GM18508 (cell line): ENCODE results near the gene NKAIN4.
"Not testable (repeated sequence)": the region's sequence is repeated elsewhere in the genome, so short reads cannot be mapped to it uniquely, and the experiment has no call there.

Experiments
- ATAC-seq: cut with Tn5 transposase; IDR thresholded peaks from one replicate; pipeline ENCODE4 v1.9.1; 2021; ENCODE audit warnings: moderate number of reproducible peaks; ENCODE audit not compliant: insufficient read depth, unreplicated experiment

Gene NKAIN4

DNA sequence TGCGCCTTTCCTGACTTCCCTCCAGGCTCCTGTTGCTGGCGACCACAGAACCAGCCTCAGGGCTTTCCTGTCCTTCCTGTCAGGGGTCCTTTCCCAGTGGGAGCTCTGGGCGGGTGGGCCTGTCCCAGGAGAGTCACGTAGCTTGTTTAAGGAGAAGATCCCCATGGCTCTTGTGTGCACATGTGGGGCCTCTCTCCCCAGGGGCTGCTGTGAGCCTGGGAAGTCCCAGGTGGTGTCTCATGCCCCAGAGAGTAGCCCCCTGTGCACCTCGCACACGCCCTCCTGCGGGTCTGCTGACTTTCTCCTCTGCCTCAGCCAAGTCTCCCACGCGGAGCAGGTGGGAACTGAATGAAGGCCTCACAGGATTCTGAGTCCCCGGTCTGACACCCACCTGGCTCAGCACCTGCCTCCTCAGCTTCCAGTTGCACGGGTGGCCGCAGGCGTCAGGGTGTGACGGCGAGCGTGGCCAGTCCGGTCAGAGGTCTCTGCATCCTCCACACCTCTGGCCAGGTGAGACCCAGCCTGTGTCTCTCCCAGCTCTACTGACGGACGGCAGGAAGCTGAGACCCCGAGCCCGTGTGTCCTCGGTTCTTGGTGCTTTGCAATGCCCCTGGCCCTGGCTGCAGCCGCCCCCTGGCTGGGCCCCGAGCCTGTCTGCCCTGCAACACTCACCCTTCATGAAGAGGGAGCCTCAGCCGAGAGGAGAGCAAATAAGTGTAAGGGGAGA, 5.6 kb upstream of the NKAIN4 start:
- no peak for ATAC-seq

DNA sequence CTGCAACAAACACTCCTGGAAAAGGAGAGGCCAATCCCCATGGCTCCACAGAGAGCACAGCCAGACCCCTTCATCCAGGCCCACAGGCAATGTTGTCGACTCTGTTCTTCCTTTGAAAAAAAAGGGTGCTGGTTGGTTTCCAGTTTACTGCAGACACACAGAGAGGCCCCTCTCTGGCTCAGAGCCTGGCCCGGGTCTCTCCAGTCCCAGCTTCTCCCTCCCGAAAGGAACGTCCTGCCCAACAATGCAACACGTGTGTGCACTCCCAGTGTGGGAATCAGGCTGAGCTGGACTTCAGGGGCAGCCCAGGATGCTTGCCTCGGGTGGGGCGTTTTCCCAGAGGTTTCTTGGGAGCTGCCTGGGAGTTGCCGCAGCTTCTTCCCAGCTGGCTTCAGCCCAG, 4.5 kb upstream of the NKAIN4 start:
- no peak for ATAC-seq

DNA sequence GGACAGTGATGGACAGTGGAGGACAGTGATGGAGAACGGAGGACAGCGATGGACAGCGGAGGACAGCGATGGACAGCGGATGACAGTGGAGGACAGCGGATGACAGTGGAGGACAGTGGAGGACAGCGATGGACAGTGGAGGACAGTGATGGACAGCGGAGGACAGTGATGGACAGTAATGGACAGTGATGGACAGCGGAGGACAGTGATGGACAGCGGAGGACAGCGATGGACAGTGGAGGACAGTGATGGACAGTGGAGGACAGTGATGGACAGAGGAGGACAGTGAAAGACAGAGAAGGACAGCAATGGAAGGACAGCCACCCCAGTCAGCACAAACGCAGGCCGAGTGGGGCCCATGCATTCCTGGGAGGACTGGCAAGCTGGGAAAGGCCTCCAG, 3.4 kb upstream of the NKAIN4 start:
- ATAC-seq, result no peak

DNA sequence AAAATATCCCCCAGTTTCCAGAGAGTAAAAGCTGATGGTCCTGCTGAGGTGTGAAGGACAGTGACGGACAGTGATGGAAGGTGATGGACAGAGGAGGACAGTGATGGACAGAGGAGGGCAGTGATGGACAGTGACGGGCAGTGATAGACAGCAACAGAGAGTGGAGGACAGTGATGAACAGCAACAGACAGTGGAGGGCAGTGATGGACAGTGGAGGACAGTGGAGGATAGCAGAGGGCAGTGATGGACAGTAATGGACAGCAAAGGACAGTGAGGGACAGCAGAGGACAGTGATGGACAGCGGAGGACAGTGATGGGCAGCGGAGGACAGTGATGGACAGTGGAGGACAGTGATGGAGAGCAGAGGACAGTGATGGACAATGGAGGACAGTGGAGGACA, 2.7 kb upstream of the NKAIN4 start:
- no peak for ATAC-seq

DNA sequence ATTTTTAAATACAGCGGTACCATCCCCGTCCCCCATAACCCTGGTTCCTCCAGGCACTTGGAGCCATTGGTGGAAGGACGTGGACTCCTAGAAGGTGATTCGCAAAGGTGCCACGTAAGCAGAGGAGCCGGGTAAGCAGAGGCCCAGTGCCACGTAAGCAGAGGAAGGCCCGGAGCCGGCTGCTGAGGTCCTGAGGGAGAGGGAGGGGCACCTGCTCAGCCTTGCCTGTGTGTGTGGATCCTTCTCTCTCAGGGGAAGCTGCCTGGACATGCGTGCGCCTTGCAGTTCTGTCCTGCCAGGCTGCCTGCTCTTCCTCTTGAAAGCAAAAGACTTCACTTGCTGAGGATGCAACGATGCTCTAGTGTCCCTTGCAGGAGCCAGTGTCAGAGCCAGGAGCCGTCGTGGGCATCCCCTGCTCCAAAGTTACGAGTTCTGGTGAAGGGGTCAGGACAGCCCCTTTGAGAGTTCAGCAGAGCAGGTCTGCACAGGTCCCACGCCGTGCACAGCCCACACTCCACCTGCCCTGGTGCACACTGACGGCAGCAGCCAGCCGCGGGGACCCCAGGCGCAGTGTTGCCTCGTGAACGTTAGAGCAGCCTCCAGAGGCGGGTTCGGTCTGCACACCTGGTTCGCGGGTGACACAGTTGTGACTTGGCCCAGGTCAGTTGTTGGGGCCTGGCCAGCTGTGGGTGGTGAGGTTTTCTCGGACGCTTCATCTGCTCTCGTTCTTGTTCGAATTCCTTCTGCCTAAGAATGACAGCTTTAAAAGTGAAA, 1.9 kb upstream of the NKAIN4 start:
- ATAC-seq, result no peak

DNA sequence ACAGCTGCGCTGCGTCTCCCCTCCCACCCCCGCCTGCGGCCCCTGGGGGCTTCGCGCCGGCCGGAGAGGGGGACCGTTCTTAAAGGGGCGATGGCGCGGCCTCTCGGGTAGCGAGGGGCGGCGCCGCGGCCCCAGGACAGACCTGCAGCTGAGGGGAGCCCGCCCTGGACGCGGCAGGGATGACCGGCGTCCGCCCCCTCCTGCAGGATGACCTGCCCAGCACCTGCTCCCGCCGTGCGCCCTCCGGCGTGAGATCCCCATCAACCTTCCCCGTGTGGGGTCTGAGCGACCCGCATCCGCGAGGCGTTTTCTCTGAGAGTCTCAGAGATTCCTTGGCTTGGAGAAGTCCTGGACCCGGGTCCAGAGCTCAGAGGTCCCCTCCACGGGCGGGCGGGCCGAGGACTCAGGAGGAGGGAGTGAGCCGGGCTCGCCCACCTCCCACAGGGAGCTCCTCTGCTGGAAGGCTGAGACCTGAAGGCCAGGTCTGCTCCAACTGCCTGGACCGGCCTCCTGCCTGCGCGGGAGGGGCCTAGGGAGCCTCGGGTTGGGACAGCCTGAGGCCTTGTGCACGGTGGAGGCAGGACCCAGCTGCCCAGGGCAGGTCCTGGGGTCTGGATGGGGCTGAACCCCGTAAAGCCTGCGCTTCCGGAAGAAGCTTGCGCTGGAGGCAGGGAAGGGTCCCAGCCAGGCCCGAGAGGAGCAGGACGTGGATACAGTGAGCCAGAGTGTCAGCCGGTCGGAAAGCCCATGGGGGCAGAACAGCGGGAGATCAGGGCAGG, 532 bp upstream of the NKAIN4 start:
- ATAC-seq, result no peak

DNA sequence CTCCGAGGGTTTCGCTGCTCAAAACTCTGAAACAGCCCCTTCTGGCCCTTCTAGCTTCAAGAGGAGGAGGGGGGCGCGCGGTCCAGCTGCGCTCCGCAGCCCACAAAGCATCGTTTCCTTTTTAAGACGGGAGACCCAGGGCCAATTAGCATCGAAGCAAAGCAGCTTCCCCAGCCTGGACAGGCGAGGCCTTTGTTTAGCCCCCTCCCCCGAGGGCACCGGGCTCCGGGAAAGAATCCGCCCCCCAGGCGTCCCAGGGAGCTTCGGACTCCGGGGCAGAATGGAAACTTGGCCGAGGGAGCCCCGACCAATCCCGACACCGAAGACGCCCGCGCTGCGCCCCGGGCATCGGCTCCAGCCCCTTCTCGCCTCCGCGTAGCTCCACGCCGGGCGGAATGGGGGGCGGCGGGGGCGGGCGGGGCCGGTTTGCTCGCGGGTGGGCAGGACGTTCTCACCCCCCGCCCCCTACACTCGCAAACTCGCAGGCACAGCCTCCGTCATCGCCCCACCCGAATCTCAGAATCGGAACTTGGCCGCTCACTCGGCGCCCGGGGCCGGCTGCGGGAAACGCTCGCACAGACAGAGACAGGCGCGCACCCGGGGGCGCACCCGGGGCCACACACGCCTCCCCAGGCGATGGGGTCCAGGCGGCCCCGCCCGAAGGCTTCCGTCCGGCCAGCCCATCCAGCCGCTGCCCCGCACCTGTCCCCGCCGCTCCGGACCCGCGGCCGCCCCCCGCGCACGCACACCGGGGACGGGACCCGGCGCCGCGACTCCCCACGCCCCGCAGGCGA, 628 bp downstream of the NKAIN4 start:
- no peak for ATAC-seq

DNA sequence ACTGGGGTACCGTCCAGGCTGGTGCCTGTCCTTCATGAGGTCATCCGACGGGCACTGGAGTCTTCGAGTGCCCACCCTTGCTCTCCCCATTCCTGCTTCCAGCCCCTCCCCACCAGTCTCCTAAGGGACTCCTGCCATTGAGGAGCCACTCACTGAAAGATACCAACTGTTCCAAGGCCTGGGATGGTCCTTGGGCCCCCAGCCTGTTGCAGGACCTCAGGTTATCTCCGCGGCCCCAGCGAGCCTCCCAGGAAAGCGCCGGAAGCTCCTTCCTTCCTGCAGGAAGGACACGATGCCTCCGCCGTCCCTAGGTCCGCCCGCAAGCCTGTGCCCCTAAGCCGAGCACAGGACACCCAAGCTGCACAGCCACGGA, 1.2 kb downstream of the NKAIN4 start:
- ATAC-seq, result no peak

DNA sequence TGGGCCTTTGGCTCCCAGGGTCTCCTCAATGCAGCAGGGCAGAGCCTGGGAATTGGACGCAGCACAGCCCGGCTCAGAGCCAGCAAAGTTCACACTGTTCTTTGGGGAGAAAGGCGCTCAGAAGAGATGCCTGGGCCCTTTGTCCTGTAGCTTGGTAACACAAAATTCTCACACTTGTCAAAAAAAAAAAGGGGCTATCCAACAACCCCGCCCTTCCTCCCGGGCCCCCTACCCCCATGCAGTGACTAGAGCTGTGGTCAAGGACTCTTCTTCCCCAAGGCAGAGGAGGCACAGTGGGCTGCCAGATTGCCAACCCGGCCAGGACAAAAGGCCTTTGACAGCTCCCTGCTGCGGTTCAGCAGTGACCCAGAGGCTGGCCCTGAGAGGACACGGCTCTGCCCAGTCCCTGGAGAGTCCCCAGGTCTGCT, 2.0 kb downstream of the NKAIN4 start:
- no peak for ATAC-seq

DNA sequence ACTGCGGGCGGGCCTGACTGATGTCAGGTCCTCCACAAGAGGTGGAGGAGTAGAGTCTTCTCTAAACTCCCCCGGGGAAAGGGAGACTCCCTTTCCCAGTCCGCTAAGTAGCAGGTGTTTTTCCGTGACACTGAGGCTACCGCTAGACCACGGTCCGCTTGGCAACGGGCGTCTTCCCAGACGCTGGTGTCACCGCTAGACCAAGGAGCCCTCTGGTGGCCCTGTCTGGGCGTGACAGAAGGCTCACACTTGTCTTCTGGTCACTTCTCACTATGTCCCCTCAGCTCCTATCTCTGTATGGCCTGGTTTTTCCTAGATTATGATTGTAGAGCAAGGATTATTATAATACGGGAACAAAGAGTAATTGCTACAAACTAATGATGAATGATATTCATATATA, 2.9 kb downstream of the NKAIN4 start:
- ATAC-seq, result not testable (repeated sequence)

DNA sequence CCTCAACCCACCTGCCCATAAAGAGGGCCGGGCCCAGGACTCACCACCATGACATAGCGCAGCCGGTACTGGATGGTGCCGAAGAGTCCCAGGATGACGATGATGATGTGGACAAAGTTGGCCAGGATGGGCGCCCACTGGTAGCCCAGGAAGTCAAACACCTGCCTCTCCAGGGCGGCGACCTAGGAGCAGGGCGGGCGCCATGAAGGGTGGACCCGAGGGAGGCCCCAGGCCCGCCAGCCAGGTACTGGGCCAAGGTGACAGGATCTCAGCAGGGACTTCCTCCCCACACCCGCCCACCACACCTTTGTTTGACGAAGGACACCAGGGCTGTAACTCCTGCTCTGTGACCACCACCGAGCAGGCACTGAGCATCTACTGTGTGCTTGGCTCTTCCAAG, 4.4 kb downstream of the NKAIN4 start:
- ATAC-seq, result no peak

DNA sequence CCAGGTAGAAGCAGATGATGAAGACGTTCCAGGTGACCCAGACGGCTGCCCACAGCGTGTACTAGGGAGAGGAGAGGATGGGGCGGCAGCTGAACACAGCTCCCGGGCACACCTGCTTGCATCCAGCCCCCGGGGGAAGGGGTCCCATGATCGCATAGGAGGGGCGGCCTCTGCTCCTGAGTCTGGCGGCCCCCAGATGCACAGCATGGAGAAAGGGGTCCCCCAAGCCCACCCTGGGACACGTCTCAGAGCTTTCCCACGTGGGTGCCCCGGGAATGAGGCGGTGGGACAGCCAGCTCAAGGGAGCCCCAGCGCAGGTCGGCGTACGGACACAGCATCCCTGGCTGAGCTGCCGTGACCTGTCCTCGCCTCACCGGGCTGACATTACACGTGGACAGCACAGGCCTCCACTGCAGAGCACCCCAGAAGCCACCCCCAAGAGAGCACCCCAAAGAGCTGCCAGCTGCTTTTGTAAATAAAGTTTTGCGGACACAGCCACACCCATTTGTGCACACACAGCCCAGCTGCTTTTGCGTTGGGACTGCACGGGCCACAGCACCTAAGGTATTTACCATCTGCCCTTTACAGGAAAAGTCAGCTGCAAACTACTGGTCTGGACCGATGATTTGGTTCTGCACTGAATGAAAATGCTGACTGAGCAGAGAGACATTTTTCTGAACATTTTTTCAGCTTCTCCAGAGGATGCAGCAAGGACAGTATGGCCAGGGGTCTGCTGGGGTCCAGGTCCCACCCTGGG, 5.2 kb downstream of the NKAIN4 start:
- no peak for ATAC-seq

DNA sequence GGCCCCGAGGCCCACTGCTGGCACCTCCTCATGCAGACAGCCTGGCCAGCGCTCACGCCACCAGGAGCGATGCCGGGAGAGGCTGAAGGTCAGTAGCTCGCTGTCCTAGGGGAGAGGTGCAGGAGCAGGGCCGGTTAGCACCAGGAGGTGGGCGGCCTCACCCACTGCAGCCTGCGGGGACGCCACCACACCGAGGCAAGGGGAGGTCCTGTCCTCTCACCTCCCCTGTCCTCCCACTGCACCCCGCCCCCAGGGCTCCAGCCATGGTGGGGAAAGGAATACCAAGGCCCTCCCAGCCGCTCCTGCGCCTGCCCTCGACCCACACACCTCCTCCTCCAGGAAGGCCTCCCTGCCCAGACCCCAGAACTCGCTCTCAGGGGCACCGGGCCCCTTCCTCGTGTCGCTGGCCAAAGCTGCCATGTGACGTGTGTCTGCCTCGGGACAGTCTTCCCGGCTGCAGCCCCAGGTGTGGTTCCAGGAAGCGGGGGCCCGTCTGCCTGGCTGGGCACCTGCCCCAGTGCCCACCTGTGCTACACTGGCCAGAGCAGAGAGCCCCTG, 6.5 kb downstream of the NKAIN4 start:
- no peak for ATAC-seq

DNA sequence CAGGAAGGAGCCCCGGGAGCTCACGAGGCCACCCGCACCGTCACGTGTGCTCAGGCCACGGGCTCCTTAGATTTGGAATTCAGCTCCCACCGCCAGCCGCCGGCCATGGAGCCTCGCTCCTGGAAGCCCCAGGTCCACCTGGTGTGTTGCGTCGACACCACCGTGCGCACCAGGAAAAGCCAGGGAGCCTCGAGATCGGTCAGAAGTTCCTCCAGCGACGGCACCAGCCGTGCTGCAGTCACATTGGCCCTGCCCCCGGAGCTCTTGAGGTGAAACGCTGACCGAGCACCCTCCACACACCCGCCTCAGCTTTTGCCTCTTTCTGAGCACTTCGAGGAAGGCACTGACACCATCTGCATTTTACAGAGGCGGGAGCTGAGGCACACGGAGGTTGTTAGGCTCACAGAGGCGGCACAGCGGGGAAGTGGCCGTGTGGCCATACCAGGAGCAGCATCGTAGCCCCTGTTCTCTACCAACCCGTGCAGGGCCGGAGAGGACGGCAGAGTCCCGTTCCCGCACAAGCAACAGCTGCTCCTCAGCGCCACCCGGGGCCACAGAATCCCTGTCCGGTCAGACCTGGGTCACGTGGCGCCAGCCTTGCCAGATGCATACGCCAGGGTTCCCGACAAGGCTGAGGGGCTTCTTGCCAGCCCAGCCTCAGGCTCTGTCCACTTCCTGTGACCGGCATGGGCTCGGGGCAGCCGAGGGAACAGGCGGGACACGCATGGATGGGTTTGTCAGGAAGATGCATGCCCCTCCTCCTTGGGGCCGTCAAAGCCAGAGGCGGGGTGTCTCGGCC, 7.6 kb downstream of the NKAIN4 start:
- no peak for ATAC-seq

DNA sequence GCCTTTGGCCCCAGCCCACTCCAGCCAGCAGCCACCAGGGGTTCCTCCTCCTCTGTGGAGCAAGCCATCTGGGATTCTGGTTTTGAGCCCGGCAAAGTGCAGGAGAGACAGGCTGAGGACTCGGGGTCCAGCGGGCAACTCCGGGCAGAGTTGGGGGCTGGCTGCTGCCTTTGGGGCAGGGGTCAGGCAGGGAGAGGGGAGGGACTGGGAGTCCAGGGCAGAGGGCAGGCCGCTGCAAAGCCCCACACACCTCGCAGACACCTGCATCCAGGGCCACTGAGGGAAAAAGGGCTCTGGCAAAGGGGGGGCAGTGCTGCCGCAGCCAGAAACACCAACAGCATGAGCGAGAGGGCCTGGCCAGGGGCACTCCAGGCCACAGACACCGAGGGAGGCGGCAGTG, 9.8 kb downstream of the NKAIN4 start:
- ATAC-seq, result no peak

DNA sequence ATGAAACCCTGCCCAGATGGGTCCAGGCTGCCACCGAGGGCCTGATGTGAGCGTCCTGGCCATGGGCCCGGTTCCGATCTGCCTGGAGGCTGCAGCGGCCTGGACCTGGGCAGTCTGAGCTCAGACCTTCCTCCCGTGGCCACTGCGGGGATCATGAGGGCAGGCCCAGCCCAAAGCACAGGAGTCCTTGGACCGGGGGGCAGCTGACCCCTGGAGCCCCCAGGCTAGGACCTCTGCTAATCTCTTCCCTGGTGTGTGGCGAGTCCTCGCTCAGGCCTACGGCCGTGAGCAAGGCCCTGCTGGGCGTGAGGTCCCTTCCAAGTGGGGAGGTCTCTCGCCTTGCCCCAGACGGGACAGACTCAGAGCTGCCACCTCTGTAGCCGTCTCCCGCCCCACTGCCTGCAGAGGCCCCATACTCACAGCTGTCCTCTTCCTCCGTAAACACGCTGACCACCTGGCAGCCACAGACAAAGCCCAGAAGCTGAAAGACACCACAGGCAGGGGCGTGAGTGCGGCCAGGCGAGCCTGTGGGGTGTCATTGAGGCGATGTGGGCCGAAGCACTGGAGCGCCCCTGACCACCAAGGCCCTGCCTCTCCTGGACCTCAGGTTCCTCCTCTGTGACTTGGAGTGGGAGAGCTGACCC, 10.5 kb downstream of the NKAIN4 start:
- ATAC-seq, result no peak

DNA sequence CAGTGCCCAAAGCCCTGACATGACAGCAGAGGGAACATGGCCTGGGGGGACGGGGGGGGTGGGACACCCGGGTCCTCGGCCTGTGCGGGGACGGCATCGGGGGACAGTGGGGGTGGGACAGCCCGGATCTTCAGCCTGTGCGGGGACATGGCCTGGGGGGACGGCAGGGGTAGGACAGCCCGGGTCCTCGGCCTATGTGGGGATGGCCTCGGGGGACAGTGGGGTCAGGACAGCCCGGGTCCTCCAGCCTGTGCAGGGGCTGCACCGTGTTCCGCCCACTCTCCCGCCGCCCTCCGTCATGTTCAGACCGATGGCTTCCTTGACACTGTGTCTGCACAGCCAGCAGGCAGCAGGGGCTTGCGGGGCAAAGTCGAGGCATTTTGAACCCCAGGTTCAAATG, 11.5 kb downstream of the NKAIN4 start:
- ATAC-seq, result no peak

DNA sequence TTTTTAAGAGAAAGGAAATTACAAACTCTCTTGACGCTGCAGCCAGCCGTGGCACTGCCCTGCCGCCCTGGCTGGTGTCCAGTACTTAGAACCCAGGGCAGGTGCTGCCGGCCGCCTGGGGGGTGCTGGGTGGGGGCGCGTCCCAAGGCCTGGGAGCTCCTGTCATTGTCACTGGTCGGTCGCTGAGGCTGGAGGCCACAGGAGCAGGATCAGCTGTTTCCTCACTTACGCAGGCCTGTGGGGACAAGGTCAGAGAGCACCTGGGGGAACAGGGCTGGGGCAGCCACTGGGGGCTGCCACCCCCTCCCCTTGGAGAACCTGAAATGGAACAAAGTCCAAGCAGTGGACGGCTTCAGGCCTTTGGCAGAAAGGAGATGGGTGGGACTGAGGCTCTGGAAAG, 13.0 kb downstream of the NKAIN4 start:
- no peak for ATAC-seq
